Endothelial cell of coronary artery (primary cell): ENCODE measurements around the gene ZBTB8B. TPM values are rescaled to one million over a fixed set of nuclear protein-coding genes. Genes with fewer than 3 reads are reported as not detected.

Source experiments
- total RNA-seq: library from RNA; depleted of rRNA; stranded (reverse); fragments of >200 nt; gene quantifications from 2 replicates; pipeline ENCODE4 v1.2.3, GENCODE V29; 2014

Gene ZBTB8B
- under 0.01 TPM in 2 replicates for total RNA-seq

GRCh38 chr1:32464716-32465577 is at the start of gene ZBTB8B:
ZBTB8B (plus strand) TSS chr1:32465072; CDS start chr1:32470625, 5,553 bp downstream.

Other genes starting within 250 kb of the ZBTB8B start
- gene TMEM234, start 242.7 kb upstream of the ZBTB8B start, total RNA-seq = 12.7 and 16.3 TPM in 2 replicates
- 313 and 378 TPM in 2 replicates for gene EIF3I, start 242.7 kb upstream of the ZBTB8B start, total RNA-seq
- gene FAM167B, start 217.8 kb upstream of the ZBTB8B start, total RNA-seq = 1.7 and 9.8 TPM in 2 replicates
- gene LCK, start 213.8 kb upstream of the ZBTB8B start, total RNA-seq = 0.09 TPM in 1 of 2 replicates, not detected in the other
- gene HDAC1, start 173.0 kb upstream of the ZBTB8B start, total RNA-seq = 118 and 146 TPM in 2 replicates
- gene MARCKSL1, start 128.8 kb upstream of the ZBTB8B start, total RNA-seq = 76.6 and 108 TPM in 2 replicates
- 0.81 and 1.6 TPM in 2 replicates for gene FAM229A, start 102.6 kb upstream of the ZBTB8B start, total RNA-seq
- gene TSSK3, start 102.5 kb upstream of the ZBTB8B start, total RNA-seq = 0.18 and 0.19 TPM in 2 replicates
- 41.4 and 55.3 TPM in 2 replicates for gene BSDC1, start 70.6 kb upstream of the ZBTB8B start, total RNA-seq
- 6.2 and 6.3 TPM in 2 replicates for gene ZBTB8A, start 74.4 kb downstream of the ZBTB8B start, total RNA-seq
- gene ZBTB8OS, start 185.5 kb downstream of the ZBTB8B start, total RNA-seq = 30.7 and 39.5 TPM in 2 replicates
- gene RBBP4, start 186.1 kb downstream of the ZBTB8B start, total RNA-seq = 118 and 143 TPM in 2 replicates
- 7.0 and 12.3 TPM in 2 replicates for gene SYNC, start 237.7 kb downstream of the ZBTB8B start, total RNA-seq